Activated T-helper 1 cell treated with Interleukin-2 at 50 U/mL for 16 hours (primary cell): ENCODE results near the gene PCED1B.

ENCODE experiments used
- DNase-seq: peaks from one replicate; pipeline ENCODE4 v3.0.0-alpha.2; 2020; ENCODE audit warnings: low read depth

PCED1B gene

GRCh38 chr12:47067771-47068431, 11.5 kb upstream of the PCED1B start:
- no peak for DNase-seq

DNA sequence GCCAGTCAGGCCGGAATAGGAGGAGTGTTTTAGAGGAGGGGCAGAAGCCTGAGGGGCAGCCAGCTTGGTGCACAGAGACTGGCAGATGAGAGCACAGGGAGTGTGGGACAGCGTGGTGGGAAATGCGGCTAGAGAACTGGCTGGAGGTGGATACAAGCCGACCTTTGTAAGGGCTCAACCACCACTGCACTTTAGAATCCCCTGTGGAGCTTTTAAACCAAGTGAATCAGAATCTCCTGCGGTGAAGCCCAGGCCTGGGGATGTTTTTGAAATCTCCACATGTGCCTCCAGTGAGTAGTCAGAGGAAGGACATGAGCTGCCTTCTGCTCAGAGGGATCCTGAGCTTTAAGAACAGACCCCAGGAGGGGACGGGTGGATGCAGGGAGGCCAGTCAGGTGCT, 10.9 kb upstream of the PCED1B start:
- DNase-seq = no peak

DNA sequence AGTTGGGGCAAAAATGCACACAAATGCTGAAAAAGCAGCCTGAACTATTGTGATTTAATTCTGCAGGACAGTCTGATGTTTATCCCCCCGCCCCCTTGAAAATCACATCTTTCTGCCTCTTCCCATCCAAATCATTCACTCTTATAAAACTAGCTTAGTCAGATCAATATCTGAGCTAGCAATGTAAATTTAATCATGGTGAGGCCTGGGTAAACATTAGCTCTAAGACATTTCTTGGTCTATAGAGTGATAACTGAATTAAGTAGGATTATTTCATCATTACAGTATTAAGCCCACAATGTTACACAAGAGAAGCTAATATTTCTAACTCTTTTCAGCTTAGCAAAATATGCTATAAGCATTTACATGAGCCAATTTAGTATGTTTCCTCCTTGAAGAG, 9.1 kb upstream of the PCED1B start:
- DNase-seq = no peak

- DNase-seq = no peak
Measured at GRCh38 chr12:47071241-47071852, 8.1 kb upstream of the PCED1B start.

GRCh38 chr12:47073951-47074350, 5.5 kb upstream of the PCED1B start:
- DNase-seq = no peak

GRCh38 chr12:47074757-47075156, 4.7 kb upstream of the PCED1B start:
- no peak for DNase-seq

GRCh38 chr12:47075192-47076084, 4.0 kb upstream of the PCED1B start:
- DNase-seq = no peak

DNA sequence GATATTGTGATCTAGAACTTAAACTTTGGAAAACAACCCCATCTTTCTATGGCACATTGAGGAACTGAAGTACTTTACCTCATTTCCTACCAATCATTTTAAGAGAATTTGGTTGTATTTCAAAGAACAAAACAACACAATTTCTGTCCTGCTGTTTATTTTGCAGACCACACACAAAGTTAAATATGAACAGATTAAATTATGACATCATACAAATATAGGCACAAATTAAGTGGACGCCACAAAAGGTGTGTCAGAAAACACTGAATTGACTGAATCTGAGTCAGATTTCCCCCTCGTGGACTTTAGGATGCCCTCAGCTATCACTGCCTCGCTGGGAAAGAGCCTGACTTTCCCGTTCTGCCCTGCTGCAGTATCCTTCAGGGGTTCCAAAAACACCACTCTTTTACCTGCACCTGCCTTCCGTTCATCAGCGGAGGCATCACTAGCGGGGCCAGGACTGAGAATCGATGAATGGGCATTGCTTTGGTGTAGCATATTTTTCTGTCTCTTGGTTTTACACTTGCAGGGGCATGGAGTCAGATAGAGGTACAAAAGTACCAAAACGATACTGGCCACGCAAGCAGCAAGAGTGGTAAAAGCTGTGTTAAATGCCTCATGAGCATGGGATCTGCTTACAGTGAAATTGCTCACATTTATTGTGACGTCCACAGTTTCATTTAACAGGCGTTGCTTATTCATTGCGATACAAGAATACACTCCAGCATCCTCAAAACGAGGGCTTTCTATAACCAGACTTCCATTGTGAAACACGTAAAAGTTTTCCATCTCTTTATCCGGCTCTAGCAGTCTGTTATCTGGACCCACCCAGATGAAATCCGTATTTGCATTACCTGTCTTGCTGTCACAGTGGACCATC, 2.0 kb upstream of the PCED1B start:
- no peak for DNase-seq

DNA sequence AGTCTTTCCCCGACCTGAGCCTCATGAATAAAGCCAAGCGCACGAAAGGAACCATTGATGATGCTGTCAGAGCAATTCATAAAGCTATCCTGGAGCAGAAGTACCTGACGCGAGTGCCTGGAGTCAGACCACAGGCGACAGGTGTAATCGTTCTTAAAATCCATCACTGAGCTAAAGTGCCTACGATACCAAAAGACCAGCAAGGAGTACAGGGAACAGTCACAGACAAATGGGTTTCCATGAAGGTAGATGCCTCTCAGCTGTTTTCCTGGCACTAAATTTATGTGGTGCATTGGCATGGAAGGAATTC, 1.4 kb upstream of the PCED1B start:
- no peak for DNase-seq

DNA sequence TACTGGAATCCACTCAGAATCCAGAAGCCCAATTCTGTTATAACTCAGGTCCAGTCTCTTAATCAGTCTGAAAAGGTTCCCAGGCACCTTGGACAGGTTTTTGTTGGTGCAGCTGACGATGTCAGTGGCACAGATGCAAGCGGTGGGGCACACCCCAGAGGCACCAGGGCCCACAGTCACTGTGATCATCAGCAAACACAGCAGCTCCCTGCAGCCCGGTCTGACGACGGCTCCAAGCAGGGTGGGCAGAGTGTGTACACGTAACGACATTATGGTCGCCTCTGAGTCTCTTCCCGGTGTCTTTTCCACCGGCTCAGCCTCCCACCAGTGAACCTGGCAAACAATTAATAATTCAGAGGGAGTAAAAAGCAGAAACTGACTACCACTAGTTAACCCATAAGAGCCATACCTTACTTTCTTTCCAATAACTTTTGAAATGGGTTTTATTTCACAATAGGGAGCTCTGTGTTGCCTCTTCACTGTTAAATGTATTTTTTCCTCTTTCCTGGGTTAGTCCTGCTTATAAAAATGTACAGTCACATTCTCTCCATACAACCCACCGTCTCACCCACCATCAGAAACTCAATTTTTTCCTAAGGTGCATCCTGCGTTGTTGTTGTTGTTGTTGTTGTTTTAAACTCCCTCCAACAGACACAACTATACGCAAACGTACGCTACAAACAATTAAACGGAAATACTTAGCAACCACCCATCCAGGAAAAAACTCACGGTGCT, 521 bp upstream of the PCED1B start:
- peak; percentile 23 for DNase-seq

DNA sequence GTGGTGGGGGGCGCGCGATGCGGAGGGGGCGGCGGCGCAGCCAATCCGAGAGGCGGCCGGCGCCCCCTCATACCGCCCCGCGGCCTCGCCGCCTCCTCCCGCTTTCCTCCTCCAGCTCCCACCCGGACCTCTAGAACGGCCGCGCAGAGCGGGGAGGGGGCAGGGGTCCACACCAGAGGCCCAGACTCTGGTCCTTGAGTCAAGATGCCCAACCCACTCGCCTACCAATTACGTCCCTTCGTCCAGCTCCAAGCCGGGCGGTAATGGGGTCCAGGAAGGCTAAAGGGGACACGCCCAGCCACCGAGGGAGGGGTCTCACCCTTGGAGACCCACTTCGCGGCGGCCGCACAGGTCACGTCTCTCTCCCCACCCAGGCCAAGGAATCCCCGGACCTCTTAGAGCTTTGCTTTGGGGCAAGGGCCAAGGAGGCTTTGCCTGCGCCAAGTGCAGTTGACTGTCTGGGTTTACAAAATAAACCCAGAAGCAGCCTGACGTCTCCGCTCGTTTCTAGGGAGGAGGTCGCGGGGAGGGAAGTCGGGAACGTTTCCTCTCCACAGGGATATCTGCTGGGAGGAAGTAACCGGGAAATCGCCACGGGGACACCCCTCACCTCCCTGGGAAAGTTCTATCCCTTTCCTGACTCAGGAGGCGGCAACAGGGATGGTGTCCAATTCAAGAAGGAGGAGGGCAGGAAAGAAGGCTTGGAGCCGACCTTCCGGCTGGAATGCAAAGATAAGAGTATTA, 732 bp downstream of the PCED1B start:
- peak; percentile 15 for DNase-seq

DNA sequence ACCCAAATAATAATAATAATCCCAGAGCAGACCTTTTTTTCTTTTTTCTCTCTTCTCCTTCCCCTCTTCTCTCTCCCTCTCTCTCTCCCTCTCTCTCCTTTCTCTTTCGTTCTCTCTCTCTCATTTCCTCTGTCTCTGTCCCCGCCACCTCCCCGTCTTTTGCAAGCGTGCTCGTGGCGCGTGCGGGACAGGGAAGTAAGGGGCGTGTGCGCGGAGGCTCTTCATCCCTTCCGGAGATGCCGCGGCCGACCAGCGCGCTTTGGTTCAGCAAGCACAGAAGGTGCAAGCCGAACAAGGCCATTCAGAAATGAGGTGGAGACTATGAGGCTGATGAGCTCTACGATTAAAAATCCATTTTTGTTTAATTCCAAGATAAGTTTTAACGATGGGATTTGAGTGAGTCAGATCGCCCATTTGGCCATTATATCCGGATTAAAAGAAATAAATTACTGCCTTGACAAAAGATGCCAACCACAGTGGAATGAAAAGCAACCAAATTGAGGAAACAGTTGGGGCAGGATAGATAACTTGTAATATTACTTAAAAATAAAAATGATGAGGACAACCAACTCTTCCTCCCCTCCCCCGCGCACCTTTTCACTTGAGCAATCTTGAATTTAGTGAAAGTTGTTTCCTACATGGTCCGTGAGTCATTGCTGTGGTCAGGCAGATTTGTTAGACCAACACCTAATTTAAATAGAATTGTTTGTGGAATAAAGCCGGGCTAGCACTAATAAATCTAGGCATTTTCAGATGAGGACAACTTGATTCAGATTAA, 1.5 kb downstream of the PCED1B start:
- DNase-seq = peak; percentile 20

- DNase-seq = no peak
Measured at GRCh38 chr12:47082283-47082682, 2.9 kb downstream of the PCED1B start.

DNA sequence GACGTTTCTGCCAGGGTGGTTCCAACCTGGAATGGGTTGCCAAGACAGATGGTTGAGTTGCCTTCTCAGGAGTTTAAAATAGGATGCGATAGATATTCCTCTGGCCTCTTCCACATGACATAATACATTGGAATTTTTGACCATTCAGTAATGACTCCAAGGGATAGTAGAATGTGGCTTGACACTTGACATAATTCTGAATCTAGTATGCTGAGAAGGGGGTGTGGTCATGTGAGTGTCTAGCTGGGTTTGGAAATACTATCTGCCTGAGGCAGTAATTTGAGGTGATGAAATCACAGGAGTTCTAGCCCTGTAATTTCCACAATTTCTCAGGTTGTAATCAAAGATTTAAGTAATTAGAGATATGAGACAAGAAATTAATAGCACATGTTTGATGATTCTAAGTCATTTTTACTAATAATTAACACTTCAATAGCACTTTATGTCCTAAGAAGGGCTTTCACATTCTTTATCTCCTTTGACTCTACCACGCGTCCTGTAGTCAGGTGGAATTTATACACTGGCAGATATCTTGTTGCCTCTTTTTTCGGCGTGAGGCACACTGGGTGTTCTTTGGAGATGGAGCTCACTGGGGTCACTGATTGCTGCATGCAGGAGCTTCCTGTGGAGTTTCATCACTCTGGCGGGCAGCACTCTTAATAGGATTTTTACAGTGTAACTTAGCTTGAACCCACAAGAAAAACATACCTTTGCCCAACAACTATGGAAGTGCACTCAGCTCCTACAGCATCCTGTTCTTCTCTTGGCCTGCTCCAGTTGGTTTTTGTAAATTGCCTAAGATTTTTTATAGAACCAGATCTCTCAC, 3.6 kb downstream of the PCED1B start:
- no peak for DNase-seq

DNA sequence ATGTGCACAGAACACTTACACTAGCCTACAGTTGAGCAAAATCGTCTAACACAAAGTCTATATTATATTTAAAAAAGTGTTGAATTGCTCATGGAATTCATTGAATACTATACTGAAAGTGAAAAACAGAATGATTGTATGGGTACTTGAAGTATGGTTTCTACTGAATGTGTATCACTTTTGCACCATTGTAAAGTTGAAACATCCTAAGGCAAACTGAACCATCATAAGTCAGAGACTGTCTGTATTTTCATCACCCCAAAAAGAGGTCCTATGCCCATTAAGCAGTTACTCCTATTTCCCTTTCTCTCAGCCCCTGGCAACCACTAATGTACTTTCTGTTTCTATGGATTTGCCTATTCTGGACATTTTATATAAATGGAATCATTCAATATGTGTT, 4.8 kb downstream of the PCED1B start:
- no peak for DNase-seq

- DNase-seq = peak; percentile 15
Measured at GRCh38 chr12:47085815-47086252, 6.4 kb downstream of the PCED1B start.

DNA sequence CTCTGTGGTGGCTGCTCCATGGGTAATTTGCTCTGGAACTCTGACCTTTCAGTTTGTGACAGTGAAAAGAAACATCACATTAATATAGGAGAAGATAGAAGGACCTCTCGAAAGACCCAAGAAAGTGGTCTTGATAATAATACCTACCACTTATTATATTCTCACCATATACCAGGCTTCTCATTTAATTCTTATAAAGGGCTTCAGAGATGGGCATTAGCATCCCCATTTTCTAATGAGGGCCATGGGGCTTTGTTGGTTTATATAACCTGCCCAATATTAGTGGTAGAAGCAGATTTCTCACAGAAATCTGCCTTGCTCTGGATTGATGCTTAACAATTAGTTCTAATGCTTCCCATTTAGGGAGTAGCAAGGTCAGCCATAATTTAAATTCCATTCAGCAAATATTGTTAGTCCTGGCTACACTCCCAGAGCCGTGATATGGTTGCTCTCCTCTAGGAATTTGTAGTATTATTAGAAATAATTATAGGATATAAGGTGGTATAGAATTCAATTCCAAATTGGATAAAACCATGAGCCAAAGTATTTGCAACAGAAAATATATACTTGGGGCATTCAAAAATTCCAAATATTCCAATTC, 7.8 kb downstream of the PCED1B start:
- no peak for DNase-seq
